Fibroblast of lung (primary cell): ENCODE measurements around the gene BCAR3.

ENCODE experiments used
- EZH2 ChIP-seq: IDR thresholded peaks from 2 replicates; pipeline ENCODE4 v1.5.1; 2012; ENCODE audit warnings: low read length, control low read depth, mild to moderate bottlenecking; ENCODE audit errors: missing control alignments
- TF ChIP-seq, protein P1 (sequence below), 2 donors: IDR thresholded peaks in 1 of 2; conservative IDR thresholded peaks in 1 of 2; 1 replicate in 1 of 2; 2 replicates in 1 of 2; pipeline ENCODE4 v1.5.1; 2011 to 2012; ENCODE audit warnings: low read length in 2 of 2, control low read depth in 1 of 2, inconsistent platforms in 1 of 2, low read depth in 1 of 2, mild to moderate bottlenecking in 1 of 2

DNA sequence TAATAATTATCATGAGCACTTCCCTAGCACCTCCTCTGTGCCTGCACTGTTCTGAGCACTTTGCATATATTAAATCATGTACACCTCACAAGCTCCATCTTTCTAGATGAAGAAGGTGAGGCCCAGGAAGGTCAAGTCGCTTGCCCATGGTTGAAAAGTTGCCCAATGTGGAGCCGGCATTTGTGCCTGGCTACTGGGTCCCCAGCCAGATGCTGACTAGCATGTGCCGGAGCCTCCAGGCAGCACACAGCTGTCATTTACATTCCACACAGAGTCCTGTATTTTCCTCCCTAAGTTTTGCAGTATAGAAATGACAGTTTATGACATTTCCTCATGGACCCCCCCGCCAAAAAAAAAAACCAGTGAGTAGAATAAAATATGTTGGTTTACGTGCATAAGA is 94.3 kb downstream of the BCAR3 start:
- TF ChIP-seq, protein P1, sequence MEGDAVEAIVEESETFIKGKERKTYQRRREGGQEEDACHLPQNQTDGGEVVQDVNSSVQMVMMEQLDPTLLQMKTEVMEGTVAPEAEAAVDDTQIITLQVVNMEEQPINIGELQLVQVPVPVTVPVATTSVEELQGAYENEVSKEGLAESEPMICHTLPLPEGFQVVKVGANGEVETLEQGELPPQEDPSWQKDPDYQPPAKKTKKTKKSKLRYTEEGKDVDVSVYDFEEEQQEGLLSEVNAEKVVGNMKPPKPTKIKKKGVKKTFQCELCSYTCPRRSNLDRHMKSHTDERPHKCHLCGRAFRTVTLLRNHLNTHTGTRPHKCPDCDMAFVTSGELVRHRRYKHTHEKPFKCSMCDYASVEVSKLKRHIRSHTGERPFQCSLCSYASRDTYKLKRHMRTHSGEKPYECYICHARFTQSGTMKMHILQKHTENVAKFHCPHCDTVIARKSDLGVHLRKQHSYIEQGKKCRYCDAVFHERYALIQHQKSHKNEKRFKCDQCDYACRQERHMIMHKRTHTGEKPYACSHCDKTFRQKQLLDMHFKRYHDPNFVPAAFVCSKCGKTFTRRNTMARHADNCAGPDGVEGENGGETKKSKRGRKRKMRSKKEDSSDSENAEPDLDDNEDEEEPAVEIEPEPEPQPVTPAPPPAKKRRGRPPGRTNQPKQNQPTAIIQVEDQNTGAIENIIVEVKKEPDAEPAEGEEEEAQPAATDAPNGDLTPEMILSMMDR (conservative IDR thresholded peaks at IDR 0.05 in 1 of 2, IDR thresholded peaks at IDR 0.05 in 1 of 2; ENCODE audit: low read depth in 1 of 2, low read length in 2 of 2): no peak
- no peak for TF ChIP-seq EZH2
